Endothelial cell of umbilical vein (primary cell): ENCODE measurements around the gene POGLUT3. TPM values are rescaled to one million over a fixed set of nuclear protein-coding genes. Genes with fewer than 3 reads are reported as not detected.

ENCODE experiments used
- BruUV-seq: library from RNA; stranded (reverse); fragments of 400-500 nt; replicated peaks from 2 replicates; lab custom pipeline; 2021; lab: Mats Ljungman, UMichigan
- CTCF ChIA-PET: fragments of 300-600, 350-600 bp; sonication (Branson Sonifier 250); formaldehyde crosslinking; loops from one replicate; lab custom pipeline; 2021; ENCODE audit warnings: antibody characterized with exemption, inconsistent platforms; lab: Charles Lee
- POLR2A ChIA-PET: fragments of 300-600, 350-600 bp; sonication (Branson Sonifier 250); formaldehyde crosslinking; loops from one replicate; lab custom pipeline; 2021; ENCODE audit warnings: antibody characterized with exemption, inconsistent platforms; lab: Charles Lee
- DNase-seq: peaks from one replicate; pipeline ENCODE4 v3.0.0-alpha.2; 2011; ENCODE audit warnings: low read depth, low spot score
- FAIRE-seq: peaks from 2 replicates; lab custom pipeline; 2011; peaks lifted over from hg19 to GRCh38; lab: Jason Lieb, UNC
- H2AFZ ChIP-seq: 2 replicates; pipeline ENCODE4 v1.6.0; 2012; ENCODE audit warnings: low read depth, low read length, control low read depth, inconsistent platforms
- H3K27ac ChIP-seq: 2 replicates; pipeline ENCODE4 v1.5.1; 2011; ENCODE audit warnings: low read depth, mild to moderate bottlenecking, control low read depth, low read length, moderate library complexity; ENCODE audit not compliant: insufficient read depth
- H3K27me3 ChIP-seq, 2 experiments: 2 replicates each; pipeline versions ENCODE4 v1.6.0 to v1.6.1; 2011; ENCODE audit warnings: low read length in 2 of 2, mixed read lengths in 1 of 2; ENCODE audit not compliant: control insufficient read depth in 2 of 2, insufficient read depth in 2 of 2
- H3K36me3 ChIP-seq, 2 experiments: 2 replicates in 1 of 2; 3 replicates in 1 of 2; pipeline ENCODE4 v1.5.1; 2011; ENCODE audit warnings: low read length in 2 of 2, mild to moderate bottlenecking in 1 of 2, moderate library complexity in 1 of 2; ENCODE audit not compliant: control insufficient read depth in 2 of 2, insufficient read depth in 2 of 2; ENCODE audit errors: extremely low read depth in 1 of 2
- H3K4me1 ChIP-seq: 3 replicates; pipeline ENCODE4 v1.5.1; 2011; ENCODE audit warnings: mild to moderate bottlenecking, low read length; ENCODE audit not compliant: control insufficient read depth, insufficient read depth; ENCODE audit errors: extremely low read depth
- H3K4me2 ChIP-seq: 2 replicates; pipeline ENCODE4 v1.6.1; 2011; ENCODE audit warnings: low read length, control low read depth, mixed read lengths; ENCODE audit not compliant: insufficient read depth
- H3K4me3 ChIP-seq, 3 experiments: fragments of 200-600 bp in 1 of 3; sonication (generic), shearing (Covaris generic) in 1 of 3; replicated peaks in 1 of 3; 2 replicates each; pipeline ENCODE4 v1.5.1; 2011 to 2016; ENCODE audit warnings: control low read depth in 3 of 3, low read length in 3 of 3, mild to moderate bottlenecking in 2 of 3, inconsistent platforms in 1 of 3, low read depth in 1 of 3, moderate library complexity in 1 of 3; ENCODE audit not compliant: insufficient read depth in 1 of 3
- H3K79me2 ChIP-seq: 2 replicates; pipeline ENCODE4 v1.6.0; 2012; ENCODE audit warnings: low read length, inconsistent platforms; ENCODE audit not compliant: control insufficient read depth, insufficient read depth
- H3K9ac ChIP-seq: replicated peaks from 2 replicates; pipeline ENCODE3; 2011; ENCODE audit warnings: low read length, control low read depth; ENCODE audit not compliant: insufficient read depth; ENCODE audit errors: extremely low read depth
- H3K9me1 ChIP-seq: replicated peaks from 3 replicates; pipeline ENCODE4 v1.6.0; 2011; ENCODE audit warnings: mild to moderate bottlenecking, low read length; ENCODE audit not compliant: control insufficient read depth, insufficient read depth; ENCODE audit errors: extremely low read depth
- H3K9me3 ChIP-seq: replicated peaks from 2 replicates; pipeline ENCODE4 v1.5.1; 2012; ENCODE audit warnings: low read length, inconsistent platforms; ENCODE audit not compliant: control insufficient read depth, insufficient read depth
- H4K20me1 ChIP-seq: replicated peaks from 2 replicates; pipeline ENCODE3; 2011; ENCODE audit warnings: mild to moderate bottlenecking, low read length; ENCODE audit not compliant: control insufficient read depth, insufficient read depth; ENCODE audit errors: extremely low read depth
- EZH2 ChIP-seq: IDR thresholded peaks from 2 replicates; pipeline ENCODE4 v1.6.1; 2012; ENCODE audit warnings: borderline replicate concordance, low read depth, mild to moderate bottlenecking, moderate library complexity, low read length, inconsistent platforms; ENCODE audit not compliant: severe bottlenecking
- FOS ChIP-seq: IDR thresholded peaks from 2 replicates; pipeline ENCODE4 v1.6.1; 2011; ENCODE audit warnings: mild to moderate bottlenecking, low read length, moderate library complexity, borderline replicate concordance; ENCODE audit not compliant: insufficient read depth
- GATA2 ChIP-seq: IDR thresholded peaks from 2 replicates; pipeline ENCODE4 v1.7.0; 2011; ENCODE audit warnings: low read depth, mild to moderate bottlenecking, moderate library complexity, mixed read lengths, low read length; ENCODE audit not compliant: insufficient read length, insufficient read depth
- JUN ChIP-seq: IDR thresholded peaks from 2 replicates; pipeline ENCODE4 v1.6.1; 2011; ENCODE audit warnings: borderline replicate concordance, low read depth; ENCODE audit not compliant: insufficient read length, insufficient read depth
- MYC ChIP-seq: IDR thresholded peaks from one replicate; pipeline ENCODE4 v1.6.1; 2011; ENCODE audit warnings: mild to moderate bottlenecking, low read depth, low read length
- POLR2A ChIP-seq: IDR thresholded peaks from 2 replicates; pipeline ENCODE4 v1.6.1; 2012; ENCODE audit warnings: low read depth, mild to moderate bottlenecking, control low read depth, low read length
- POLR2AphosphoS5 ChIP-seq: IDR thresholded peaks from 2 replicates; pipeline ENCODE4 v1.6.1; 2012; ENCODE audit warnings: low read depth, mild to moderate bottlenecking, control low read depth, low read length, moderate library complexity; ENCODE audit not compliant: insufficient read depth
- dilution Hi-C: fragments of 300-500 bp; cut with MboI; formaldehyde crosslinking; loops from one replicate; pipeline ENCODE4 v1.15.0; 2019; ENCODE audit warnings: low sequenced_read_pairs; ENCODE audit not compliant: extremely low pct_ligation_motif_present
- intact Hi-C: fragments of 100-400 bp; cut with micrococcal nuclease; formaldehyde crosslinking; loops from one replicate; pipeline ENCODE4 v1.10.0; 2022
- polyA plus RNA-seq, 4 experiments: library from polyadenylated mRNA; depleted of rRNA in 3 of 4; stranded (reverse) in 3 of 4; unstranded in 1 of 4; fragments of >200 nt; gene quantifications; 2 replicates each; pipeline versions ENCODE4 v1.2.1 to v1.2.3, GENCODE V29; 2011 to 2012; ENCODE audit warnings: missing spikeins in 1 of 4
- total RNA-seq: library from RNA; stranded (reverse); gene quantifications from 2 replicates; pipeline ENCODE4 v1.2.3, GENCODE V29; 2021
- TF ChIP-seq, protein P1 (sequence below), 2 donors: IDR thresholded peaks; 1 replicate in 1 of 2; 2 replicates in 1 of 2; pipeline ENCODE4 v1.5.1; 2011; ENCODE audit warnings: low read length in 2 of 2, mild to moderate bottlenecking in 2 of 2, moderate library complexity in 2 of 2, control low read depth in 1 of 2, inconsistent platforms in 1 of 2, low read depth in 1 of 2; ENCODE audit not compliant: insufficient read depth in 1 of 2; ENCODE audit errors: extremely low read depth in 1 of 2
- TF ChIP-seq, protein P2 (sequence below): IDR thresholded peaks from 2 replicates; pipeline ENCODE4 v1.6.1; 2011; ENCODE audit not compliant: insufficient read depth, insufficient read length

The POGLUT3 gene
- total and polyA plus RNA-seq, 2 donors (not counting 3 experiments of a cell fraction or from before 2014, with no cell fraction given): 14.3 to 46.4 TPM

DNA sequence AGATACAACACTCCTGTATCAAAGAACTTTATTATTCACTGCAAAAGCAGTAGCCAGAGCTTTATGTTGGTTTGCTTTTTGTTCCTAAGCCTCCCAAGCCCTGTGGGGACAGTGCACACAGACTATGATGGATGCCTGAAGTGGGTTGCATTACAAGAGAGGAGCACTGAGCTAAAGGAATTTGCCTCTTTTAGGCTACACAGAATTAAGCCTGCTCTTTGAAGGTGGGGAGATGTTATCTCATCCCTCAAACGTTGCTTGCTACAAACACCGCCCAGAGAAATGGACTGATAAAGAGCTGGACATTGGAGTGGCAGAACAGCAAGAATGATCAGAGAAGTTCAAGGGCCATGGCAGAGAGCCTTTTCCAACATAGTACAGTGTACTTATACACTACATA is 2.5 kb upstream of the POGLUT3 start:
- H2AFZ ChIP-seq: no peak overlapping the region

More for the DNA sequence above, 2.5 kb upstream of the POGLUT3 start:
- intact Hi-C loops: no loop called here
- Histone ChIP-seq H4K20me1 (no peaks in the 10 kb centered on the region), H3K4me1 (peaks cover 10% of the 10 kb centered on the region), H3K79me2 (peaks cover 6% of the 10 kb centered on the region), H3K36me3 (no peaks in the 10 kb centered on the region), H3K9me1 (no peaks in the 10 kb centered on the region), H3K4me2 (no peak overlapping the region), H3K27me3 (no peaks in the 10 kb centered on the region), H3K4me3 (no peak overlapping the region), H3K9me3 (no peaks in the 10 kb centered on the region), H3K27ac (no peak overlapping the region), H3K9ac (no peak overlapping the region)
- FAIRE-seq (no peak), DNase-seq (no peak)
- ChIA-PET CTCF (no interaction called here), POLR2A (no interaction called here)
- BruUV-seq: no TSS peak
- TF ChIP-seq EZH2 (no peak), JUN (no peak), POLR2A (no peak), POLR2AphosphoS5 (no peak), GATA2 (no peak), FOS (no peak), MYC (no peak)
- TF ChIP-seq, protein P1, sequence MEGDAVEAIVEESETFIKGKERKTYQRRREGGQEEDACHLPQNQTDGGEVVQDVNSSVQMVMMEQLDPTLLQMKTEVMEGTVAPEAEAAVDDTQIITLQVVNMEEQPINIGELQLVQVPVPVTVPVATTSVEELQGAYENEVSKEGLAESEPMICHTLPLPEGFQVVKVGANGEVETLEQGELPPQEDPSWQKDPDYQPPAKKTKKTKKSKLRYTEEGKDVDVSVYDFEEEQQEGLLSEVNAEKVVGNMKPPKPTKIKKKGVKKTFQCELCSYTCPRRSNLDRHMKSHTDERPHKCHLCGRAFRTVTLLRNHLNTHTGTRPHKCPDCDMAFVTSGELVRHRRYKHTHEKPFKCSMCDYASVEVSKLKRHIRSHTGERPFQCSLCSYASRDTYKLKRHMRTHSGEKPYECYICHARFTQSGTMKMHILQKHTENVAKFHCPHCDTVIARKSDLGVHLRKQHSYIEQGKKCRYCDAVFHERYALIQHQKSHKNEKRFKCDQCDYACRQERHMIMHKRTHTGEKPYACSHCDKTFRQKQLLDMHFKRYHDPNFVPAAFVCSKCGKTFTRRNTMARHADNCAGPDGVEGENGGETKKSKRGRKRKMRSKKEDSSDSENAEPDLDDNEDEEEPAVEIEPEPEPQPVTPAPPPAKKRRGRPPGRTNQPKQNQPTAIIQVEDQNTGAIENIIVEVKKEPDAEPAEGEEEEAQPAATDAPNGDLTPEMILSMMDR (IDR thresholded peaks at IDR 0.05; ENCODE audit: extremely low read depth in 1 of 2, insufficient read depth in 1 of 2, low read depth in 1 of 2, low read length in 2 of 2): no peak
- TF ChIP-seq, protein P2, sequence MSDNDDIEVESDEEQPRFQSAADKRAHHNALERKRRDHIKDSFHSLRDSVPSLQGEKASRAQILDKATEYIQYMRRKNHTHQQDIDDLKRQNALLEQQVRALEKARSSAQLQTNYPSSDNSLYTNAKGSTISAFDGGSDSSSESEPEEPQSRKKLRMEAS: no peak
- dilution Hi-C loops: no loop called here
